GM12878 (cell line): ENCODE results near the gene EPB42. TPM values are rescaled to one million over a fixed set of nuclear protein-coding genes. Genes with fewer than 3 reads are reported as not detected.

Experiments used
- ATAC-seq: fragments of 200-7000 bp; cut with Tn5 transposase; 3 replicates; pipeline ENCODE4 v1.9.1; 2020; ENCODE audit warnings: mild to moderate bottlenecking, moderate library complexity
- BruUV-seq: library from RNA; stranded (reverse); fragments of 400-500 nt; replicated peaks from 2 replicates; lab custom pipeline; 2021; lab: Mats Ljungman, UMichigan
- CTCF ChIA-PET: fragments of 300-600 bp; sonication (Branson Sonifier 250); formaldehyde crosslinking; extraction: SDS; loops from one replicate; lab custom pipeline; 2021; ENCODE audit warnings: inconsistent platforms; lab: Yijun Ruan, JAX
- POLR2A ChIA-PET: fragments of 350-600 bp; formaldehyde crosslinking; extraction: SDS; loops from one replicate; lab custom pipeline; 2021; ENCODE audit warnings: inconsistent platforms; lab: Charles Lee
- RAD21 ChIA-PET: fragments of 300-600 bp; sonication (Branson Sonifier 250); formaldehyde crosslinking; loops from one replicate; lab custom pipeline; 2023; ENCODE audit warnings: antibody characterized with exemption; ENCODE audit not compliant: unreplicated experiment; lab: Charles Lee
- SMC1A ChIA-PET: fragments of 300-600 bp; sonication (Branson Sonifier 250); formaldehyde crosslinking; loops from one replicate; lab custom pipeline; 2023; ENCODE audit not compliant: unreplicated experiment, uncharacterized antibody; lab: Charles Lee
- DNase-seq: peaks from one replicate; pipeline ENCODE4 v3.0.0-alpha.2; 2011; ENCODE audit warnings: low read depth, low spot score
- FAIRE-seq: peaks from 3 replicates; lab custom pipeline; 2011; peaks lifted over from hg19 to GRCh38; lab: Jason Lieb, UNC
- H2AFZ ChIP-seq: 2 replicates; pipeline ENCODE4 v1.6.0; 2011; ENCODE audit warnings: low read depth, low read length, control low read depth; ENCODE audit not compliant: control insufficient read depth
- H3K27ac ChIP-seq: 2 replicates; pipeline ENCODE4 v1.5.1; 2011; ENCODE audit warnings: control low read depth; ENCODE audit not compliant: control insufficient read depth, insufficient read depth
- H3K27me3 ChIP-seq, 2 experiments: replicated peaks in 1 of 2; 2 replicates each; pipeline versions ENCODE4 v1.6.0 to v1.6.1; 2011; ENCODE audit warnings: low read length in 1 of 2; ENCODE audit not compliant: control insufficient read depth in 2 of 2, insufficient read depth in 2 of 2
- H3K36me3 ChIP-seq, 2 experiments: 2 replicates each; pipeline ENCODE4 v1.5.1; 2011; ENCODE audit warnings: low read length in 1 of 2; ENCODE audit not compliant: control insufficient read depth in 2 of 2, insufficient read depth in 2 of 2
- H3K4me1 ChIP-seq: 2 replicates; pipeline ENCODE4 v1.6.1; 2011; ENCODE audit warnings: mild to moderate bottlenecking, low read length, moderate library complexity, mixed read lengths; ENCODE audit not compliant: control insufficient read depth, insufficient read depth
- H3K4me2 ChIP-seq: 2 replicates; pipeline ENCODE4 v1.6.0; 2011; ENCODE audit warnings: control low read depth; ENCODE audit not compliant: control insufficient read depth, insufficient read depth
- H3K4me3 ChIP-seq: fragments of 200-600 bp; sonication (generic); 2 replicates; pipeline ENCODE4 v1.5.1; 2016
- H3K79me2 ChIP-seq: 2 replicates; pipeline ENCODE4 v1.6.0; 2011; ENCODE audit warnings: low read length; ENCODE audit not compliant: control insufficient read depth, insufficient read depth
- H3K9ac ChIP-seq: 2 replicates; pipeline ENCODE4 v1.8.0; 2011; ENCODE audit warnings: low read length, control low read depth, mixed read lengths; ENCODE audit not compliant: control insufficient read depth, insufficient read depth
- H3K9me3 ChIP-seq: replicated peaks from 3 replicates; pipeline ENCODE4 v1.5.1; 2011; ENCODE audit warnings: mild to moderate bottlenecking, low read length; ENCODE audit not compliant: control insufficient read depth, insufficient read depth
- H4K20me1 ChIP-seq: 2 replicates; pipeline ENCODE4 v1.6.0; 2011; ENCODE audit not compliant: control insufficient read depth, insufficient read depth
- BHLHE40 ChIP-seq, 2 experiments: fragments of 450-650 bp in 1 of 2; IDR thresholded peaks; 2 replicates each; pipeline ENCODE4 v1.6.1; 2011 to 2017; ENCODE audit warnings: low read depth in 2 of 2, borderline replicate concordance in 1 of 2, improper control_type of control experiment in 1 of 2, low read length in 1 of 2, mild to moderate bottlenecking in 1 of 2
- CBX5 ChIP-seq: sonication (generic); IDR thresholded peaks from 2 replicates; pipeline ENCODE4 v1.6.1; 2016; ENCODE audit warnings: low read depth, moderate library complexity, mild to moderate bottlenecking, inconsistent platforms
- HDAC2 ChIP-seq: fragments of 200-600 bp; sonication (generic); IDR thresholded peaks from 2 replicates; pipeline ENCODE4 v1.6.1; 2017
- KAT2A ChIP-seq: conservative IDR thresholded peaks from 2 replicates; pipeline ENCODE4 v1.6.1; 2011; ENCODE audit warnings: low read depth, low read length; ENCODE audit not compliant: control insufficient read depth
- LARP7 ChIP-seq: fragments of 450-650 bp; IDR thresholded peaks from 2 replicates; pipeline ENCODE4 v1.6.1; 2017; ENCODE audit warnings: mild to moderate bottlenecking
- NR2F1 ChIP-seq: fragments of 450-650 bp; conservative IDR thresholded peaks from 2 replicates; pipeline ENCODE4 v1.6.1; 2017; ENCODE audit warnings: mild to moderate bottlenecking
- PAX5 ChIP-seq: IDR thresholded peaks from 2 replicates; pipeline ENCODE4 v1.6.1; 2011; ENCODE audit warnings: low read depth, low read length, borderline replicate concordance
- RCOR1 ChIP-seq: conservative IDR thresholded peaks from 2 replicates; pipeline ENCODE4 v1.6.1; 2012; ENCODE audit warnings: low read depth, low read length, improper control_type of control experiment
- REST ChIP-seq: IDR thresholded peaks from 2 replicates; pipeline ENCODE4 v1.6.1; 2012; ENCODE audit warnings: mild to moderate bottlenecking, low read depth, low read length
- SIN3A ChIP-seq: IDR thresholded peaks from 2 replicates; pipeline ENCODE4 v1.6.1; 2012; ENCODE audit warnings: low read depth, low read length, improper control_type of control experiment
- SMAD5 ChIP-seq: IDR thresholded peaks from 2 replicates; pipeline ENCODE4 v1.6.1; 2016; ENCODE audit warnings: antibody characterized with exemption, low read depth
- SPI1 ChIP-seq: IDR thresholded peaks from 2 replicates; pipeline ENCODE4 v1.6.1; 2011; ENCODE audit warnings: low read depth, mild to moderate bottlenecking, low read length, moderate library complexity, borderline replicate concordance; ENCODE audit not compliant: insufficient read depth
- SRF ChIP-seq, 2 experiments: IDR thresholded peaks; 2 replicates each; pipeline ENCODE4 v1.6.1; 2011; ENCODE audit warnings: low read depth in 2 of 2, low read length in 2 of 2, mild to moderate bottlenecking in 1 of 2, moderate library complexity in 1 of 2
- STAT3 ChIP-seq: IDR thresholded peaks from 2 replicates; pipeline ENCODE4 v1.6.1; 2011; ENCODE audit warnings: low read depth, low read length, improper control_type of control experiment
- TBL1XR1 ChIP-seq: IDR thresholded peaks from 2 replicates; pipeline ENCODE4 v1.6.1; 2012; ENCODE audit warnings: low read depth, low read length, improper control_type of control experiment
- ZBED1 ChIP-seq: IDR thresholded peaks from 2 replicates; pipeline ENCODE4 v1.6.1; 2016; ENCODE audit warnings: borderline replicate concordance
- WGBS: methylation state at CpG from one replicate; pipeline ENCODE4 v1.1.6; 2016; ENCODE audit warnings: low lambda C conversion rate; ENCODE audit not compliant: insufficient replicate concordance, insufficient coverage; ENCODE audit errors: missing lambda C conversion rate; 5-methylcytosine and 5-hydroxymethylcytosine counted together
- in situ Hi-C: fragments of 300-500 bp; cut with MboI; formaldehyde crosslinking; loops from 9 replicates; pipeline ENCODE4 v1.14.3; 2018; ENCODE audit warnings: mixed read lengths
- intact Hi-C: fragments of 100-400 bp; cut with micrococcal nuclease; formaldehyde crosslinking; loops from one replicate; pipeline ENCODE4 v1.14.2; 2022; ENCODE audit not compliant: unreplicated experiment
- polyA plus RNA-seq, 11 experiments: library from polyadenylated mRNA; depleted of rRNA in 4 of 11; unstranded in 6 of 11; stranded (reverse) in 5 of 11; fragments of >200 nt; fragmentation: Nextera tagmentation in 4 of 11; fragmentation: Illumina TruSeq in 1 of 11; extraction: Ambion mirVana in 4 of 11; extraction: Trizol in 1 of 11; gene quantifications; 1 replicate in 1 of 11; 2 replicates in 10 of 11; pipeline versions ENCODE4 v1.2.1 to v1.2.3, GENCODE V29; 2011 to 2016; ENCODE audit warnings: inconsistent platforms in 2 of 11, missing spikeins in 2 of 11, low read depth in 1 of 11
- total RNA-seq, 4 experiments: library from RNA; depleted of rRNA in 3 of 4; stranded (reverse); fragments of >200 nt in 3 of 4; fragmentation: Illumina TruSeq in 1 of 4; extraction: Trizol in 1 of 4; gene quantifications; 2 replicates each; pipeline versions ENCODE4 v1.2.1 to v1.2.3, GENCODE V29; 2013 to 2021
- TF ChIP-seq, protein P1 (sequence below): fragments of 450-650 bp; IDR thresholded peaks from 2 replicates; pipeline ENCODE4 v1.6.1; 2017; ENCODE audit warnings: borderline replicate concordance
- TF ChIP-seq, protein P2 (sequence below): IDR thresholded peaks from 2 replicates; pipeline ENCODE4 v1.6.1; 2011; ENCODE audit warnings: borderline replicate concordance, low read depth, mild to moderate bottlenecking, moderate library complexity, low read length; ENCODE audit not compliant: insufficient read depth, poor library complexity, severe bottlenecking

EPB42 gene
- total and polyA plus RNA-seq, 10 of the 15 experiments (the other 5 are each of a cell fraction or from before 2014, with no cell fraction given) = not detected

- BruUV-seq = no TSS peak
- 73% methylated on average over 16 of the region's 19 CpGs for WGBS
- Histone ChIP-seq H3K4me2 (no peak overlapping the region), H3K9me3 (no peaks in the 10 kb centered on the region), H3K9ac (no peak overlapping the region), H3K79me2 (no peaks in the 10 kb centered on the region), H3K27ac (no peak overlapping the region), H3K27me3 (no peaks in the 10 kb centered on the region), H3K4me1 (no peaks in the 10 kb centered on the region), H3K36me3 (no peaks in the 10 kb centered on the region), H2AFZ (no peak overlapping the region), H4K20me1 (no peaks in the 10 kb centered on the region), H3K4me3 (no peak overlapping the region)
- FAIRE-seq (no peak), ATAC-seq (0 out of 3 replicates have a peak, but pooled peaks have one; percentile 19), DNase-seq (no peak)
- no peak for TF ChIP-seq TBL1XR1
- no peak for TF ChIP-seq SPI1
- no peak for TF ChIP-seq RCOR1
- TF ChIP-seq, protein P1, sequence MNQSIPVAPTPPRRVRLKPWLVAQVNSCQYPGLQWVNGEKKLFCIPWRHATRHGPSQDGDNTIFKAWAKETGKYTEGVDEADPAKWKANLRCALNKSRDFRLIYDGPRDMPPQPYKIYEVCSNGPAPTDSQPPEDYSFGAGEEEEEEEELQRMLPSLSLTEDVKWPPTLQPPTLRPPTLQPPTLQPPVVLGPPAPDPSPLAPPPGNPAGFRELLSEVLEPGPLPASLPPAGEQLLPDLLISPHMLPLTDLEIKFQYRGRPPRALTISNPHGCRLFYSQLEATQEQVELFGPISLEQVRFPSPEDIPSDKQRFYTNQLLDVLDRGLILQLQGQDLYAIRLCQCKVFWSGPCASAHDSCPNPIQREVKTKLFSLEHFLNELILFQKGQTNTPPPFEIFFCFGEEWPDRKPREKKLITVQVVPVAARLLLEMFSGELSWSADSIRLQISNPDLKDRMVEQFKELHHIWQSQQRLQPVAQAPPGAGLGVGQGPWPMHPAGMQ = no peak
- TF ChIP-seq ZBED1 = no peak
- TF ChIP-seq LARP7 = no peak
- TF ChIP-seq HDAC2 = no peak
- TF ChIP-seq BHLHE40 (IDR thresholded peaks at IDR 0.05; ENCODE audit: borderline replicate concordance in 1 of 2, low read depth in 2 of 2, low read length in 1 of 2) = no peak
- no peak for TF ChIP-seq REST
- no peak for TF ChIP-seq SRF (IDR thresholded peaks at IDR 0.05; ENCODE audit: low read depth in 2 of 2, low read length in 2 of 2)
- no peak for TF ChIP-seq CBX5
- TF ChIP-seq STAT3 = no peak
- no peak for TF ChIP-seq NR2F1
- TF ChIP-seq, protein P2, sequence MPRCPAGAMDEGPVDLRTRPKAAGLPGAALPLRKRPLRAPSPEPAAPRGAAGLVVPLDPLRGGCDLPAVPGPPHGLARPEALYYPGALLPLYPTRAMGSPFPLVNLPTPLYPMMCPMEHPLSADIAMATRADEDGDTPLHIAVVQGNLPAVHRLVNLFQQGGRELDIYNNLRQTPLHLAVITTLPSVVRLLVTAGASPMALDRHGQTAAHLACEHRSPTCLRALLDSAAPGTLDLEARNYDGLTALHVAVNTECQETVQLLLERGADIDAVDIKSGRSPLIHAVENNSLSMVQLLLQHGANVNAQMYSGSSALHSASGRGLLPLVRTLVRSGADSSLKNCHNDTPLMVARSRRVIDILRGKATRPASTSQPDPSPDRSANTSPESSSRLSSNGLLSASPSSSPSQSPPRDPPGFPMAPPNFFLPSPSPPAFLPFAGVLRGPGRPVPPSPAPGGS = no peak
- no peak for TF ChIP-seq SIN3A
- no peak for TF ChIP-seq SMAD5
- TF ChIP-seq PAX5 = no peak
- no peak for TF ChIP-seq KAT2A
- intact Hi-C loops = no loop called here
- RAD21 ChIA-PET = interaction anchor here (1.0 kb wide), 1 partner anchor 33 kb away, joined by 5 read pairs; no protein-coding TSS in a partner anchor
- POLR2A ChIA-PET = no interaction called here
- SMC1A ChIA-PET = interaction anchor here (2.9 kb wide), 1 partner anchor 34 kb away, joined by 20 read pairs; no protein-coding TSS in a partner anchor
- in situ Hi-C loops = no loop called here
- CTCF ChIA-PET = interaction anchor here (0.9 to 21.1 kb wide), 4 partner anchors 10 to 33 kb away, joined by 4 to 518 read pairs (median 7); partner anchors contain the start of gene EPB42
Observed at GRCh38 chr15:43260011-43260615, 39.3 kb upstream of the EPB42 start.
